SH-SY5Y (cell line): ENCODE measurements around the gene SPDYE9.
"Not testable (repeated sequence)": the region's sequence is repeated elsewhere in the genome, so short reads cannot be mapped to it uniquely, and the experiment has no call there.

Source experiments
- GATA2 ChIP-seq: IDR thresholded peaks from 2 replicates; pipeline ENCODE4 v1.6.1; 2011; ENCODE audit warnings: mild to moderate bottlenecking, low read depth, low read length
- GATA3 ChIP-seq: IDR thresholded peaks from 2 replicates; pipeline ENCODE4 v1.6.1; 2011; ENCODE audit warnings: low read depth, mild to moderate bottlenecking, low read length, moderate library complexity

DNA sequence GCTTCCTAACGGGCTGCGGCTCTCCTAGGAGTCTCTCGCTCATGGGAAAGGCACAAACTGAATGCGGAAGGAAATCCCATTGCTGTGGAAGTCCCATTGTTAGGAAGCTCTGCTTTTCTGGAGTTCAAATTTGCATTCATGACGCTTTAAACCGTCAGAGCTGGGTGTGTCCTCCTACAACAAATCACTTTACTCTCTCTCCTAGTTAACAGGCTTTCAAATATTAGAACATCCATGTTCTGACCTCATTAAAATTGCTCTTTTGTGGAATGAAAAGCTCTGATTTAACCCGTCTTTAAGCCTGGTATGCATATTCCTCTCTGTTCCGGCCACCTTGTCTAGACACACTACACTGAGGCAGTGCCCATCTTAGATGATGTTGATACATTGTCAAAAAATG lies 28.0 kb downstream of the SPDYE9 start, which contains the start of gene SPDYE11:
- not testable (repeated sequence) for TF ChIP-seq GATA3, GATA2
